Gastroesophageal sphincter (tissue), 3 donors: ENCODE results near the gene SH3TC2.

Experiments
- POLR2A ChIP-seq, 2 donors: fragments of 450-650 bp; IDR thresholded peaks; one replicate each; pipeline ENCODE4 v1.6.1; 2017; ENCODE audit warnings: antibody characterized with exemption in 2 of 2, mild to moderate bottlenecking in 2 of 2, moderate library complexity in 1 of 2
- TF ChIP-seq, protein P1 (sequence below), 4 experiments: fragments of 200-600 bp in 2 of 4; fragments of 450-650 bp in 2 of 4; sonication (generic) in 1 of 4; IDR thresholded peaks; one replicate each; pipeline ENCODE4 v1.5.1; 2017 to 2019; ENCODE audit warnings: antibody characterized with exemption in 4 of 4, mild to moderate bottlenecking in 2 of 4, moderate library complexity in 2 of 4

- TF ChIP-seq, protein P1, sequence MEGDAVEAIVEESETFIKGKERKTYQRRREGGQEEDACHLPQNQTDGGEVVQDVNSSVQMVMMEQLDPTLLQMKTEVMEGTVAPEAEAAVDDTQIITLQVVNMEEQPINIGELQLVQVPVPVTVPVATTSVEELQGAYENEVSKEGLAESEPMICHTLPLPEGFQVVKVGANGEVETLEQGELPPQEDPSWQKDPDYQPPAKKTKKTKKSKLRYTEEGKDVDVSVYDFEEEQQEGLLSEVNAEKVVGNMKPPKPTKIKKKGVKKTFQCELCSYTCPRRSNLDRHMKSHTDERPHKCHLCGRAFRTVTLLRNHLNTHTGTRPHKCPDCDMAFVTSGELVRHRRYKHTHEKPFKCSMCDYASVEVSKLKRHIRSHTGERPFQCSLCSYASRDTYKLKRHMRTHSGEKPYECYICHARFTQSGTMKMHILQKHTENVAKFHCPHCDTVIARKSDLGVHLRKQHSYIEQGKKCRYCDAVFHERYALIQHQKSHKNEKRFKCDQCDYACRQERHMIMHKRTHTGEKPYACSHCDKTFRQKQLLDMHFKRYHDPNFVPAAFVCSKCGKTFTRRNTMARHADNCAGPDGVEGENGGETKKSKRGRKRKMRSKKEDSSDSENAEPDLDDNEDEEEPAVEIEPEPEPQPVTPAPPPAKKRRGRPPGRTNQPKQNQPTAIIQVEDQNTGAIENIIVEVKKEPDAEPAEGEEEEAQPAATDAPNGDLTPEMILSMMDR (IDR thresholded peaks at IDR 0.05): no peak
- TF ChIP-seq POLR2A (IDR thresholded peaks at IDR 0.05): no peak
Measured at GRCh38 chr5:149079883-149080282, 17.0 kb upstream of the SH3TC2 start.
